Hematopoietic multipotent progenitor cell treated with erythropoietin and hydrocortisone succinate and interleukin-3 and kit ligand, for 6 days (in vitro differentiated cells): ENCODE data around the gene TTC39A.
"Not testable (repeated sequence)": the region's sequence is repeated elsewhere in the genome, so short reads cannot be mapped to it uniquely, and the experiment has no call there.

Experiments
- DNase-seq: peaks from one replicate; pipeline ENCODE4 v3.0.0-alpha.2; 2015

Gene TTC39A

DNA sequence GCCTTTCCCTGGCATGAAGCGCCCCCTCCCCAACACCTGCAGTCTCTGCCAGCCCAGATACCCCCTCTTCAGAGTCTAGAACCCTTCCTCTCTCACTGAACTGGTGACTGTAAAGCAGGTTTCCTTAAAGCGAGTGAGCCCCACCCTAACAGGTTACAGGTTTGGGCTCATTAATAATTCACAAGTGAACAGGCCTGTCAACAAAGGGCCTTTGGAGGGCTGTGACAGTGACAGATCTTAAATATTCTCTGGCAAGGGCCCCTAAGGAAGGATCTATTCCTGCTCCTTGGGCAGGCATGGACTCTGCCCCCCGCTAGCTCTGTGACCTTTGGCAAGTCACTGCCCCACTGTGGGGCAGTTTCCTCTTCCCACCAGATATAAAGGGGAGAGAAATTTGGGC is 5.6 kb upstream of the TTC39A start:
- DNase-seq = no peak

- peak; percentile 86 for DNase-seq
Measured at GRCh38 chr1:51331206-51332100, 1.1 kb upstream of the TTC39A start.

- DNase-seq = no peak
Measured at GRCh38 chr1:51329443-51330325, 678 bp downstream of the TTC39A start.

- no peak for DNase-seq
Measured at GRCh38 chr1:51328926-51329325, 1.4 kb downstream of the TTC39A start.

DNA sequence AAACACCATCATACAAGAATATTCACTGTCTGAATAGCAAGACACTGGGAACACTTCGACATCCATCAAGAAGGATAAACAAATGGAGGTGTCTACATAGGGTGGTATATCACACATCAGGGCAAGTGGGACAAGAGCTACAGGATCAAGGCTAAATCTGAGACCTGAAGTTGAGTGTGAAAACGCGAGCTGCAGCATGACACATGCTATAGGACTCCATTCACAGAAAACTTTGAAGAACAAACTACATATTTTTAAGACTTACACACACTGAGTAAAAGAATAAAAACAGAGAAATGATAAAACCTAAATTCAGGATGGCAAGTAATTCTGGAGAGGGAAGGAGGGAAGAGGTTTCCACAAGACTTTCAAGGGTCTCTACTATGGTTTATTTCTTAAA is 2.1 kb downstream of the TTC39A start:
- no peak for DNase-seq

GRCh38 chr1:51327386-51327785 is 3.0 kb downstream of the TTC39A start:
- no peak for DNase-seq

DNA sequence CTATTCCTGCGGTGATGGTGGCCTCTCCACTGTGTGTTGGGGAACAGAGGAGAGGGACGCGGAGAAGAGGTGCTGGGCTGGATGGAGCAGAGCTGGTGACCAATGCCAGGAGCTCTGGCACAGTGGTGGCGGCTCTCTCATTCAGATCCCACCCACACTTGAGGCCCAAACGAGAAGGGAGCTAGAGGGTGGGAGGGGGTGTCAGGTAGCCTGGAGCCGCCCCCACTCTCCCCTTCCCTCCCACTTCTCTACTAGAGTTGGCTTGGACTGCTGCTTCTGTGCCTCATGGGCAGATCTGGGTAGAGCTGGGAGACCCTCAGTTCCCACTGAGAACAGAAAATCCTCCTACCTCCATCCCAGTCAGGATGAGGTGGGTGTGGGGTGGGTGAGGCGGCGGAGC is 3.5 kb downstream of the TTC39A start:
- no peak for DNase-seq

DNA sequence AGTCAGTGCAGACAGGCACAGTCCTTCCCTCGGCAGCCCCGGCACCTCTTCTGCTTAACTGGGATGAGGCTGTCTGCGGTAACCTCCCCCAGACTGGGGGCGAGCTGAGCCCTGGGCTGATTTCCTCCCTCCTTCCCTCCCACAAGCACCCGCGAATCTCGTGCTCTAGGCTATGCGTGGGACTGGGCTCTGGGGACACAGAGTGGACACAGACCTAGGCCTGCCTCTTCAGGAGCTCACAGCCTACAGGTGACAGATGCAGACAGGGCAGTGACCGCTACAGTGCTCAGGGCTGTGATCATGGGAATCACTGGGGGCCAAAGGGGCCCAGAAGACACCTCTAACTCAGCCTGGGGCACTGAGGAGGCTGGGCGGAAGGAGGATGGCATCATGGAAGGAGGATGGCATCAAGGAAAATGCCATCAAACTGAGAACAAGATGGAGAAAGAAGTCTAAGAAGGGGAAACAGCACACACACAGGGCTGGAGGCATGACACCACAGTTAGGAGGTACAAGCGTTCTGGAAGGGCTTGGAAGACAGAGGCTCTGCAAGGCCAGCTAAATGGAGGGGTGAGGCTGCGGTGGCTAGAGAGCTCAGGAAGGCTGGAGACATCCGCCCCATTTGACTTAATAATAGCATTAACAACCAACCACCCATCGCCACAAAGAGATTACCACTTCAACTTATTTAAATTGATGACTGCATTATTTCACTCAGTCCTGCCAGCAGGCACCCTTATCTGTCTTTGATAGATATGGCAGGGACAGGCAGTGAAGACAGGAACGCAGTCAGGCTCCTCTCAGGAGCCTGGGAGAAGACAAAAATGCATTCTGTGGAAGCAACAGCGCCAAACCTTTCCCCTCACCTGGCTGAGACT is 4.2 kb downstream of the TTC39A start:
- no peak for DNase-seq

DNA sequence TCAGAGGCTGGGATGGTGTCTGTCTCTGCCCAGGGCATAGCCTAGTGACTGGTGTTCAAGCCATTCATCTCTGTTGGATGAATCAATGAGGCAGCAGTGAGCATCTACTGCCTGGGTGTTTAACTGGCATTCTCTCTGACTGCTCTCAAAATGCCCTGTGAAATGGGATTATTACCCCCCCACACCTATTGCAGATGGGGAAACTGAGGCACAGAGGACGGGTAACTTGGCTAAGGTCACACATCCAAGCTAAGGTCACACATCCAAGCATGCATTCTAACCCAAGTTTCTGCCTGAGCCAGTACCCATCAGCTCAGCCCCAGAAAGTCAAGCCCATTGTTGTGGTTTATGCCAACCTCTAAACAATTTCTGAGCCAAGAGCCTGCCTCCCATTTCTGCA is 5.0 kb downstream of the TTC39A start:
- DNase-seq = no peak

DNA sequence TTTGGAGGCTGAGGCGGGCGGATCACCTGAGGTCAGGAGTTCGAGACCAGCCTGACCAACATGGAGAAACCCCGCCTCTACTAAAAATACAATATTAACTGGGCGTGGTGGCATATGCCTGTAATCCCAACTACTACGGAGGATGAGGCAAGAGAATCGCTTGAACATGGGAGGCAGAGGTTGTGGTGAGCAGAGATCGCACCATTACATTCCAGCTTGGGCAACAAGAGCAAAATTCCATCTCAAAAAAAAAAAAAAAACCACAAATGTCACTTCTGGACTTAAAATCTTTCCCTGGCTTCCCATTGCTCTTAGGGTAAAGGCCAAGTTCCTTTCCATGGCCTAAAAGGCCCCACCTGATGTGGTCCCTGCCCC is 5.4 kb downstream of the TTC39A start:
- DNase-seq = not testable (repeated sequence)

DNA sequence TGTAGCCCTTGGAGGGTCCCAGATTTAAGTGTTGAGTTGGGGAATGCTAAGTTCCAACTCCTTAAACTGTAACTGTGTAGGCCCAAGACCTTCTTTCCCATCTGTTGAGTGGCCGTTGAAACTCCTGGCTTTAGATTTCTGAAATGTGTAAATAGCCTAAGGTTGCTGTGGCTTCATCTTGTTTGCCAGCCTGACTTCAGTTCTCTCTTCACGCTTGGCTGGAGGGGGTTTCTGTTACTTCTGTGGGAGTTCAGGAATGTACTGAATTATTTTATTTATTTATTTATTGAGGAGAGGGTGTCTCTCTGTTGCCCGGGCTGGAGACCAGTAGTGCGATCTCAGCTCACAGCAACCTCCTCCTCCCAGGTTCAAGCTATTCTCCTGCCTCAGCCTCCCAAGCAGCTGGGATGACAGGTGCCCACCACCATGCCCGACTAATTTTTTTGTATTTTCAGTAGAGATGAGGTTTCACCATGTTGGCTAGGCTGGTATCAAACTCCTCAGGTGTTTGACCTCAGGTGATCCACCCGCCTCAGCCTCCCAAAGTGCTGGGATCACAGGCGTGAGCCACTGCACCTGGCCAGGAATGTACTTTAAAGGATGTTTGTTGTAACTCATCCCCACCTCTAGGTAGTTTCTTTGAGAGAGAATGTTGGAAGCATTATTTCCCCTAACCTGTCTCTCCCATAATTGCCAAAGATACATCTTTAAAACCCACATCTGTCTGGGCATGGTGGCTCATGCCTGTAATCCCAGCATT is 5.9 kb downstream of the TTC39A start:
- DNase-seq = no peak

DNA sequence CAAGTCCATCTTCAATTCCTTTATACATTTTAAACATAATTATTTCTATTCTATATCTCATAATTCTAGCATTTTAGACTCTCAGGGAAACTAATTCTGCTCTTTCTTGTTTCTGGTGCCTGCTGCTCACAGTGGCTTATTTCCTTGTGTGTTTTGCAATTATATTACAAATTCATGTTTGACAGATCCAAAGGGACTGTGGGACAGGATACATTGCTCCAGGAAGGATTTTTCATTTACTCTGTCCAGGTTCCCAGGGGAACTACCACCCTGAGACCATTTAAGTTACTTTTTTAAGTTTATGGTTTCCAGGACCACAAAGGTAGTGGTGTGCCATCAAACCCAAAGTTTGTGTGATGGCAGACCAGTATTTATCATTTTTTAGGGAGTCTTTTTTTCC is 6.6 kb downstream of the TTC39A start:
- DNase-seq = no peak

DNA sequence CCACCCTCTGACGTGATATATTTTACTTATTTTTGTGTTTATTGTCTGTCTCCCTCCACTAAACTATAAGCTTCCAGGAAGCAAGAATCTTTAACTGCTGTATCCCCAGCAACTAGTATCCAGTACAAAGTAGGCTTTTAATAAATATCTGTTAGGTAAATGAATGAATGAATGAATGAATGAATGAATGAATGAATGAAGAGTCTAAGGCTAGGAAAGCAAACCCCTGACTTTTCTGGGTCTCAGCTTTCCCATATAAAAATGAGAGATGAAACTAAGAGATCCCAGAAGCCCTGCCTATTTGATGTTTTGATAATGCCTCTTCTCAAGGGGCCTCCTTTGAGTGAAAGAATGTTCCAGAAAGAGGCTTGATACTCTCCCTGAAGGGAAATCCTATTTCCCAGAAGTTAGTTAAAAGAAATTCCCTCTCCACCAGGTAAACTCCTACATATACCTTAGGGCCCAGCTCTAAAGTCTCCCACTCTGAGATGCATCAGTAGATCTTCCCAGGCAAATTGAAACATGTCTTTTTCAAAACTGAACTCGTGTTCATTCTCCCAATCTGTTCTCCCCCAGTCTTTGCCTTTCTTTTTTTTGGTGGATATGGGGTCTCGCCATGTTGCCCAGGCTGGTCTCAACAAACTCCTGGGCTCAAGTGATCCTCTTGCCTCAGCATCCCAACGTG is 7.8 kb downstream of the TTC39A start:
- no peak for DNase-seq

- DNase-seq = no peak
Measured at GRCh38 chr1:51321924-51322280, 8.5 kb downstream of the TTC39A start.

GRCh38 chr1:51320967-51321923 is 9.1 kb downstream of the TTC39A start:
- DNase-seq = no peak

GRCh38 chr1:51317798-51318197 is 12.6 kb downstream of the TTC39A start:
- DNase-seq = no peak

- no peak for DNase-seq
Measured at GRCh38 chr1:51316846-51317120, 13.6 kb downstream of the TTC39A start.

DNA sequence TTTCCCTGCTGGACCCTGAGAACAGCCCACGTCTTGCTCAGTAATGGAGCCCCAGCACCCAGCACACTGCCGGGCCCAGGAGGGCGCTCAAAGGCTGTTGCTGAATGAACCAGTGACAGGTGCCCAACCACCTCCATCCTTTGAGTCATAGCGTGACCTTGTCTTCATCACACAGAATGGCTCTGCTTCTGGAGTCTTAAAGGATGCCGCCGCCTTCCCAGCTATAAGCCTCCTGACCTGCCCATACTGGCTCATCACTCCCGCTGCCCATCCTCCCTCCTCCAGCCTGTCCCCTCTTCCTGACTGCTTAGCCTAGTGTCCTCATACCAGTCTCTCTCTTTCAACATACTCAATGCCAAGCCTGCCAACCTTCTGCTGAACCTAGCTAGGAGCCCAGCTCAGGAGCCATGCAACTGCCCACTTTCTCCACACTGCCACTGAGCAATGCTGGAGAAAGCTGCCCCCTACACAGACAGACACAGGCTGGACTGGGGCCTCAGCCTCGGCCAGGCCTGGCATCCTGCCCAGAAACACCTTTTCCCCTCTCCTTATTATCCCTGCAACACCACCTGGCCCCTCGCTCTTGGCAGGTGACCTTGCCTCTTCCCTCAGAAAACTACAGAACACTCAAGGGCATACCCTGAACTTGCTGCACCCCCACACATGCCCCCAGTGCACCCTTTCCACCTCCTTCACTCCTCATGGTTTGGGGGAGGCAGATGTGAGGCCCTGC is 14.1 kb downstream of the TTC39A start:
- DNase-seq = no peak

GRCh38 chr1:51314974-51315373 is 15.4 kb downstream of the TTC39A start:
- DNase-seq = no peak
